Measurements from ENCODE around the gene TNXB.
"Not testable (repeated sequence)": the region's sequence is repeated elsewhere in the genome, so short reads cannot be mapped to it uniquely, and the experiment has no call there.

- not testable (repeated sequence) for TF ChIP-seq CTCF (IDR thresholded peaks at IDR 0.05); SIN3A (IDR thresholded peaks at IDR 0.05; ENCODE audit: borderline replicate concordance, insufficient read depth, low read depth, low read length)
Measured at GRCh38 chr6:32055756-32056155, 53.4 kb downstream of the TNXB start.
